Measurements from ENCODE around the gene GPHN.
"Not testable (repeated sequence)": the region's sequence is repeated elsewhere in the genome, so short reads cannot be mapped to it uniquely, and the experiment has no call there.

GPHN gene

DNA sequence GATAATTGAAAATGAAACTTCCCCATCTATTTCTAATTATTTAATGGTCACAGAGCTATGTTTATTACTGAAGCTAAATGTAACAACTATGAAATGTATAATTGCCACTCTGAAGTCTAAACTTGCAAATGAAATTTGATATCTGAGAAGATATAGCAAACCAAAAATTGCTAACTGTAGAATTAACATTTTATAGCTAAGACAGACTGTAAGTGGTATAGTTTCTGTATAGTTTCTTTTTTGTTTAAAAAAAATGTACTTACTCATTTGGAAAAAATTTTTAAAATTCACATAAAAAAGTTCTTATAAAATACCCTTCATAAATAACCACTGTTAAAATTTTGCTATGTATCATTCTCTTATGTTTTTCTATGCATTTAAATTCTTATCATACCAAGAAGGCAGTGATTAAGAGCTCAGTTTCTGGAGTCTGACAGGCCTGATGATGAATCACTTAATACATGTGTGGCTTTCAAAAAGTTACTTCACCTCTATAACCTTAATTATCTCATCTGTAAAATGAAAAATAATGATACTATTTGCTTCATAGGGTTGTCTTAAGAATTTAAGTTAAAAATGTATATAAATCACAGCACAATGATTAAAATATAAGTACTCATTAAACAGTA is 466.6 kb downstream of the GPHN start:
- no peak for DNase-seq

DNA sequence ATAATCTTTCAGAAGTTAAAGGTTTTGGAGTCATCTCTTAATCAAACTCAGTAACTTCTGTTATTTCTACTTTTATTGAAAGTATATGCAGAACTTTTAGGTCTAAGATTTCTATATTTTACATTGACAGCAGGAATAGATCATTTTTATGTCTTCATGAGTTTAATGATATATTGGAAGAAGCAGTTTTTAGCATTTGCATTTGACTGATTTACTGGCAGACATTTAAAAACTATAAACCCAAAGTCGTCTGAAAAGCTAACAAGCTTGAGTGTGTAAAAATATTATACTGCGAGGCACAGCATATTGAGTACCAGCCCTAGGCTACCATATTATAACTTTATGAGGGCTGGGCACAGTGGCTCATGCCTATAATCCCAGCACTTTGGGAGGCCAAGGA is 467.3 kb downstream of the GPHN start:
- DNase-seq: no peak

DNA sequence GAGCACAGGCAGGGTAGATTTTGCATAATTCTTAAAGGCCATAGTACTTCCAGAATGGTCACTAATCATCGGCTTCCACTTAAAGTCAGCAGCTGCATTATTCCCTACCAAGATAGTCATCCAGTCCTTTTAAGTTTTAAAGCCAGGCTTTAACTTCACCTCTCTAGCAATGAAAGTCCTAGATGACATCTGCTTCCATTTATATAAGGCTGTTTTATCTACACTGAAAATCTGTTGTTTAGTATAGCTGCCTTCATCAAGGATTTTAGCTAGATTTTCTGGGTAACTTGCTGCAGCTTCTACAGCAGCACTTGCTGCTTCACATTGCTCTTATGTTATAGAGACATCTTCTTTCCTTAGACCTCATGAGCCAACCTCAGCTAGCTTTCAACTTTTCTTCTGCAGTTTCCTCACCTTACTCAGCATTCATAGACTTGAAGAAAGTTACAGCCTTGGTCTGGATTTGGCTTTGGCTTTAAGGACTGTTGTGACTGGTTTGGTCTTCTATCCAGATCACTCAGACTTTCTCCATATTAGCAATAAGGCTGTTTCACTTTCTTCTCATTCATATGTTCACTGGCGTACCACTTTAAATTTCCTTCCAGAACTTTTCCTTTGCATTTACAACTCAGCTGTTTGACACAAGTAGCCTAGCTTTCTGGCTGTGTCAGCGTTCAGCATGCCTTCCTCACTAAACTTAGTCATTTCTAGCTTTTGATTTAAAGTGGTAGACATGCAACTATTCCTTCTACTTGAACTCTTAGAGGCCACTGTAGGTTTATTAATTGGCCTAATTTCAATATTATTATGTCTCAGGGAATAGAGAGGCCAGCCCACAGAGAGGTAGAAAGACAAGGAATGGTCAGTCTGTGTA is 471.4 kb downstream of the GPHN start:
- DNase-seq: no peak

DNA sequence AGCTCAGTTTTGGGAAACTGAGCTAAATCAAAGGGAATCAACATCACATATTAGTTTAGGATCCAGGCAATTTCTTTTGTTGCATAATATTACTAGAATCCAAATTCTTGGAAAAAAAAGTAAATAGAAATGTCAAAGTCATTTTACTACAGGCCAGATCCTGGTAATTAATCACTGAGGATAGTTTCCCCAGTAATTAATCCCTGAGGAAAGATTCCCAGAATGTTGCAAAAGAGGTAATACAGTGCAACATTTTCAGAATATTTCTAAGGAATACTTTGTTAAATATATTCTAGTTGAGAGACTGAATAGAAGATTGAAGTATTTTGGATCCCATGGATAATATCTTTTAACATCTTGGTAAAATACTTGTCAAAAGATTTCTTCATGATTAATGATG is 474.3 kb downstream of the GPHN start:
- DNase-seq: no peak

DNA sequence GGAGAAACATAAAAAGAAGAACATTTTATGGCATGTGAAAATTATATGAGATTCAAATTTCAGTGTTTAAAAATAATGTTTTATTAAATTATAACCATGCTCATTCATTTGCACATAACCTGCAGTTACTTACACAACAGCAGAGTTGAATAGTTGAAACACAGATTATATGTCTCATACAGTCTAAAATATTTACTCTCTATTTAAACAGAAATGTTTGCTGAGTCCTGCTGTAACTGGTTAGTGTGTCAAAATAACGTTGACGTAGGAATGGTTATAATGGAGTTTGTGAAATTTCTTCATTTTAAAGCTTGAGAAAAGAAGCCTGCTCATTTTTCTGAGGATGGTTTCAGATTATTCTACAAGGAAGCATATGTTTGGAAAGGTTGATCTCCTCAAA is 484.8 kb downstream of the GPHN start:
- no peak for DNase-seq

DNA sequence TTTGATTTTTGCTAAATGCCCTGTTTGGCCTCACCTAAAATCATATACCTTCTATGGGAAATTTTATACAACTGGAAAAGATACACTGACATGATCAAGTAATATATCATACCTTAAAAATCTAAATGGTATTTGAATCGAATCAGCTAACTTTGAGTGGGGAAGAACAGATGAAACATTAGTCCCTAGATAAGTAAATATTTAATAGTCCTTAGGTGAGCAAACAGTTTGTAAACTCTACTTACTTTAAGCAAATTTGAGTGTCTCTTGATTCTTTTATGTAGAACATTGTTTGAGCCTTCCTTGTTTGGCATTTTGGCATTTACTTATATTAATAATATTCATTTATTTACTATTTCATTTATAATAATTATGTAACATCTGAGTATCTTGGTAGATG is 485.6 kb downstream of the GPHN start:
- no peak for DNase-seq

DNA sequence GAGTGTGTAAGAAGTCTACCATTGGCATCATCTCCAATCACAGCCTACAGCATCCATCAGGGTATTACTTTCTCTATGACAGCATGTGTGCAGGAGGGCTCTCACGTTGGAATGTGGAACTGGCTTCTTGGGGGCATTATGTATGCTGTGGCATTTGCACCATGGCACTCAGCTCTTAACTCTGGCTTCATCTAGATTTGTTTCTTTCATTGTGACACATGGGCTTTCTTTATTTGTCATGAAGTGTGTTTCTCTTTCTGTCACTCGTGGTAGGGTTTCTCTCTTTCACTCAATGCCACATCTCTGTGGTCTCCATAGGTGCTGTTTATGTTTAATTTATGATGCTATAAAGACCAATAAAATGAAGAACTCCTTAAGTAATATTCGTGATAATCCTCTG is 490.1 kb downstream of the GPHN start:
- no peak for DNase-seq

DNA sequence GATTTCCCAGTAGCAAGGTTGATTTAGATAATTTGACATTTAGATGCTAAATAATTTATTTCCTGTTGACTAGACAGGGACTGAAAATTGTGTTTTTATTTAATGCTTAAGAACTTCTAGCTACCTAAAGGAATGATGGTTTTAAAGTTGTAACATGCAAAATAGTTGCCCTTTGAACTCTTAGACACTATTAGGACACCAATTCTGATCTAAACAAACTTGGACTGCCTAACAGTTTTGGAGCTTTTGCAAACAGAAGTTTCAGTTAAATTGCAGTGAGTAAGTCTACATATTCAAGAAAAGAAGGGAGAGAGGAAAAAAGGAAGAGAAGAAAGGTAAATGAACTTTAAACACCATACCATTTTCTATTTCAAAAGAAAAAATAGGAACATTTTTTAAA is 492.0 kb downstream of the GPHN start:
- DNase-seq: no peak

DNA sequence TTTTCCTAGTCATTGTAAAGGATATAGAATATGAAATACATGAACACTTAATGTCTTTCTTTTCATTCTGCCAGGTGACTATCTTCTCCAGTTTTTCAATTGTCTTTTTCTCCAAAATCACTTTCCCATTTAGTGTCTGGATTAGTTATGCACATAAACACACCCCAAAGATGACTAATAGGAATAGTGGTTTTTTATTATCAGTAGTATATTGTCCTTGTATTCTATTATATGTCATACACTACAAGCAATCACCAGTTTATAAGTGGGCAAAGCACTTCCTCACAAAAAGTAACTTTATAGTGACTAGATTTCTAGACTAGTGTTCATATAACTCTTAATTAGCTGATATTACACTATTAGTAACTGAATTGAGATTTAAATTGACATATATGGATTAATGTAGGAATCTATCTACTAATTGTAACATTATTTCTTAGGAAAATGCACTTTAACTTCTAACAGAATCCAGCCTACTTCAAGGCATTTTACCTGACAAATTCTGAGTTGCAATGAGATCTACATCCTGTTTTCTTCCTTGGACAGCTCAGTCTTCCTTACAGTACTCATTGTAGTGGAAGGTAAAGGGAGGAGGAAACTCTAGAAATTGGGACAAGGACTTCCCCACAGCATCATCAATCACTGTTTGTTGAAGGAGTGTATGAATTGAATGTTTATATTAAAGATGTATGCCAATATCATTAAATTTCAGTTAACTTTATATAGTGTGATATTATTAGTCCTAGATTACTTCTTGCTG is 495.2 kb downstream of the GPHN start:
- no peak for DNase-seq

DNA sequence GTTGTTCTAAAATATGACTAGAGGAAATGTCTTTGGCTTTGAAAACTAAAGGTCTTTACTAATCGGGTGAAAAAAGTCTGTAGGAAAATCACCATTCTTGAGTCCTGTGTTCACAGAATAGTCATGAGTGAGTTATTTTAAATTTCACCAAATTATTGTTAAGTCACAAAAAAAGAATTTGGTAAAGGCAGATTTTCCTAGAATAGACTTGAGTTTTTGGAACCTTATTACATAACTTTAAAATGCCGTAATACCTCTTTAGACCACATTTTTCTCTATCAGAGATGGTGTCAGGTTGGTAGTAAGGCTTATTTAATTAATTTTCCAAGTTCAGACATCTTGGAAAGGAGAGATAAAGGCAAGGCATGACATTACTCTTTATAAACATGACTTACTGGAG is 496.6 kb downstream of the GPHN start:
- DNase-seq: no peak

DNA sequence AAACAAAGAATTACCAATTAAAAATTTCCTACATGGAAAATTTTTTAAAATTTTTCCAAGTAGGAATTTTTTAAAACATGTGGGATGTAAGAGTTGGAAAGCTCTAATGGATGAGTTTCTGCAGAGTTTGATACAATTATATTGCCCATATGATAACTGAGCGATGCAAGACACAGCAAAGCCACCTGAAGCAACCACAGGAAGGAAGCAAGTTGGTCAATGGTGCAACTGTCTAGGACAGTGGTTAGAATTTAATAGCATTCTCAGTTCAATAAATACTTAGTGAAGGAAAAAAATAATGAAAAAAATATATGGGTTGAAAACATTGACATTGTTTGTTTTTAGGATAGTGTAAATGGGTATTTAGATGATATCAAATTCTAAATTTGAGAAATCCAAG is 502.7 kb downstream of the GPHN start:
- DNase-seq: no peak

DNA sequence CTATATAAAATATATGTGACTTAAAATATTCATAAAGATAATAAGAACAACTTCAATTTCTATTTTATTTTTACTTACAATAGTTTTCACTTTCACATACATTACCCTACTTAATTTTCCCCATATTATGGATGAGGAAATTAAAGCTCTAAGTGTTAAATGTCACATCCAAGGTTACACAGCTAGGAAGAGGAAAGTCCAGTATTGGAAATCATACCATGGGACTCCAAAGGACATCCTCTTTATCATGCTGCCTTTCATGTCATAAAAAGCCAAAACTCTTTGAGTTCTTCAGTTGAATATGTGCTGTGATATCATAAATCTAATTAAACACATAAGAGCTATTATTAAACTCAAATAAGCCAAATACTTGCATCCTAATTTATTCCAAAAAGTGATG is 508.9 kb downstream of the GPHN start:
- no peak for DNase-seq

DNA sequence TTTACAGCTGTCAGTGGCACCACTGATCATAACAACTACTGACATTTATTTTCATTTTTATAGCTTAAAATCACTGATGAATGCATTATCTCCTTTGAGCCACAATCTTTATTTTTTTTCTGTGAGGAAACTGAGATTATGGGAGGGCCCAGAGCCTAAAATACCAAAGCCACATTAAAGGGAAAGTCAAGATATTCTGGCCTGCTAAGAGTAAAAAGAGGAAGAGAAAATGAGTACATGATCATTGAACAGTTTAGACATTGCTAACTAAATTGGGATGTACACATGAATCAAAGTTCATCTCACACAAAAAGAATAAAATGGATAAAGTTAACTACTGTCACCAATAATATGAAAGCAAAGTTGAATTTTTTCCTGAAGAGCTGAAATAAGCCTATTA is 510.8 kb downstream of the GPHN start:
- DNase-seq: no peak

DNA sequence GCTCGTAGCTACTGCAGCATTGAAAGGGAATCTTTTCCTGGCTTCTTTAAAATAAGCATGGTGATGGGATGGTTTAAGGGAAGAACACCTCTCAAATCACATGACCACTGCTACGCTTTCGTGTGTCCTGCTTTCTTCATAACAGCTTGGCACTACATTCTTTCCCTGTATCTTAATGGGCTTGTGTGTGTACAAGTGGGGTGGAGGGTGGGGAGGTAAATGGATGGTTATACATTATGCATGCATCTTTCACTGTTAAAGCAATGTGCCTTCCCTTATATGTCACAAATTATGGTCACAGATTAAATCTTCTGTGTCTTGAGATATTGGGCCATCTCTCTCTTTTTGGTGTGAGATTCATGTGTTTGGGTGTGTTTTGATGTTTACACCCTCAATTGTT is 511.8 kb downstream of the GPHN start:
- no peak for DNase-seq

DNA sequence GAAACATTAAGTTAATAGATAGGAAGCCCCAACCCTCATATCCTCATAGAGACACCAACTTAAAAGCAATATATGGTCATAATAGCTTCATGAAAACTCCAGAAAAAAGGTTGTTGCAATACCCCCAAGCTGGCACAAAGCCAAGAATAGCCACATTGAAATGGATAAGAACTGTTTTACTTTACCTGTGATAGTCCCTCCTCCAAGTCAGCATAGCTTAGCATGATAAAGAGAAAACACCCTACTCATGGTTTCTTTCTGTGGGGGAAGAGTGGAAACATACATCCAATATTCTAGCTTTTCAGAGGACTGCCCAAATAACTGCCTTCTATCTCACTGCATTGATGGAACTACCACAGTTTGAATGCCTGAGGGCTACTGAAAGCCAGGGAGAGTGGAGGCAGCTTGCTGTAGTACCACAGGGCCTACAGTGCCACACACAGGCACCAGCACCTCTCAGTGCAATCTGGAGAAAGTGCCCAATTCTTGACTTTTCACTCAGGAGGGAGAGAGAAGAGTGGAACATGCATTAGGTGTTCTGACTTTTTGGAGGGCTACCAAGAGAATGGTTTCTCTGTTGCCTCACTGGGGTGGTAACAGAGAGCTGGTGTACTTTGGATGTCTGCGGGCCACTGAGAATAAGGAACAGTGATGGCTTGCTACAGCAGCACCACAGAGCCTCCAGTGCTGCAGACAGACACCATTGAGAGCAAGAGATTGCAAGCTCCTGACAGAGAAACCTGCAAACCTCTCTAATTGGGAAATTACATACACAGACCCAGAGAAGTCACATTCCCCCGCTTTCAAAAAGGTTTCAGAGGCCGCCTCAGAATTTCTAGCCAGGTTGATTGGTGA is 524.2 kb downstream of the GPHN start:
- DNase-seq: no peak

DNA sequence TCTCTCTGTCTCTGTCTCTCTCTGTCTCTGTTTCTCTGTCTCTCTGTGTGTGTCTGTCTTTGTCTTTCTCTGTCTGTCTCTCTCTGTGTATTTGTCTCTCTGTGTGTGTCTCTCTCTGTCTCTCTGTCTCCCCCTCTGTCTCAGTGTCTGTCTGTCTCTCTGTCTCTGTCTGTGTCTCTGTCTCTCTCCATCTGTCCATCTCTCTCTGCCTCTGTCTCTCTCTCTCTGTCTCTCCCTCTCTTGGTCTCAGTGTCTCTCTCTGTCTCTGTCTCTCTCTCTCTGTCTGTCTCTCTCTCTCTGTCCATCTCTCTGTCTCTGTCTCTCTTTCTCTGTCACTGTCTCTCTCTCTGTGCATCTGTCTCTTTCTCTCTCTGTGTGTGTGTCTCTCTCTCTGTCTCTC is 537.5 kb downstream of the GPHN start:
- DNase-seq: no peak

DNA sequence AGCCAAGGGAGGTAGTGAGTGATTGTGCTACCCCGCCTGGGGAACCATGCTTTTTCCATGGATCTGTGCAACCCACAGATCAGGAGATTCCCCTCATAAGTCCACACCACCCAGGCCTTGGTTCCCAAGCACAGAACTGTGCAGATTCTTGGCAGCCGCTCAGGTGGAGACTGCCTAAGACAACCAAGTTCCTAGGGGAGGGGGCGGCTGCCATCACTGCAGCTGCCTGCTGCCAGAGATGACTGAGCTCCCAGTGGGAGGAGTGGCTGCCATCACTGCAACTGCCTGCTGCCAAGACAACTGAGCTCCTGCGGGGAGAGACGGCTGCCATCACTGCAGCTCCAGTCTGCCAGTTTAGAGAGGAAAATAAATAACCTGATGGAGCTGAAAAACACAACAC is 542.9 kb downstream of the GPHN start:
- DNase-seq: no peak

DNA sequence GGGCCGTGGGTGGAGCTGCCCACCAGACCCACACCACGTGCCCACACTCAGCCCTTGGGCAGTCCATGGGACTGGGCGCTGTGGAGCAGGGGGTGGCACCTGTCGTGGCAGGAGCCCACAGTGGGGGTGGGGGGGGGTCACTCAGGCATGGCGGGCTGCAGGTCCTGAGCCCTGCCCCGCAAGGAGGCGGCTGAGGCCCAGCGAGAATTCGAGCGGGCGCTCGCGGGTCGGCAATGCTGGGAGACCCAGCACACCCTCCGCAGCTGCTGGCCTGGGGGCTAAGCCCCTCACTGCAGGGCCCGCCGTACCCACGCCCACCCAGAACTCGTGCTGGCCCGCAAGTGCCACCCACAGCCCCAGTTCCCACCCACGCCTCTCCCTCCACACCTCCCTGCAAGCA is 548.7 kb downstream of the GPHN start:
- no peak for DNase-seq

DNA sequence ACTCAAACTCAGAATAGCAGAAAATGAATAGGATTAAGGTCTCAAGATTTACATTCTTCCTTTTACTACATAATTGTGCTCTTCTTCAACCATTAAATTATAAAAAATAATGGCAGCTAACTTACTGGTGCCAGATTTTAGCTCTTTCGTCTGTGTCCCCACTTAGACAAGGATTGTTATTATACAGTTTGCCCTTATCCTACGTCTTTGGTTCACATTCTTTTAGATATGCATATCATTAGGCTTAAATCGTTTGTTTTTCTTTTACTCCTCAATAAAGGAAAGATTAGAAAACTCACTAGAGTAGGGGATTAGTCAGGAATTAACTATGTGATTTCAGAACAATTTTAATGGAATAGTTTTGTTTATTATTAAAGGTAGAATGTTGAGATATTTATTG is 551.6 kb downstream of the GPHN start:
- DNase-seq: no peak

DNA sequence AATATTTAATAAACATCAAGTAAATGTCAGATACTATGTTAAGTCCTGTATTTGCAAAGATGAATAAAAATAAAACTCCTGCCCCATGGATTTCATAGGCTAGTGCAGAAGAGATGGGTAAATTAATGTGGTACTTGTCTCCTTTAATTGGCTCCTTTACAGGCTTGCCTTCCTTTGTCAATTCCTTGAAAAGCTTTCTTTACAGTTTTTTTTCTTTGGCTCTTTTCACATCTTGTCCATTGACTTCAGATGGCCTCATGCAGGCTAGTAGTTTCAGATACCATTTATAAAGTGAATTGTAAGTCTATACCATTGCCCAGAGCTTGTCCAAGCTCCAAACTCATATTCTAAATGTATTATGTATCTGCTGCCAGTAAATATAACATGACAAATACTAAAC is 552.6 kb downstream of the GPHN start:
- no peak for DNase-seq

DNA sequence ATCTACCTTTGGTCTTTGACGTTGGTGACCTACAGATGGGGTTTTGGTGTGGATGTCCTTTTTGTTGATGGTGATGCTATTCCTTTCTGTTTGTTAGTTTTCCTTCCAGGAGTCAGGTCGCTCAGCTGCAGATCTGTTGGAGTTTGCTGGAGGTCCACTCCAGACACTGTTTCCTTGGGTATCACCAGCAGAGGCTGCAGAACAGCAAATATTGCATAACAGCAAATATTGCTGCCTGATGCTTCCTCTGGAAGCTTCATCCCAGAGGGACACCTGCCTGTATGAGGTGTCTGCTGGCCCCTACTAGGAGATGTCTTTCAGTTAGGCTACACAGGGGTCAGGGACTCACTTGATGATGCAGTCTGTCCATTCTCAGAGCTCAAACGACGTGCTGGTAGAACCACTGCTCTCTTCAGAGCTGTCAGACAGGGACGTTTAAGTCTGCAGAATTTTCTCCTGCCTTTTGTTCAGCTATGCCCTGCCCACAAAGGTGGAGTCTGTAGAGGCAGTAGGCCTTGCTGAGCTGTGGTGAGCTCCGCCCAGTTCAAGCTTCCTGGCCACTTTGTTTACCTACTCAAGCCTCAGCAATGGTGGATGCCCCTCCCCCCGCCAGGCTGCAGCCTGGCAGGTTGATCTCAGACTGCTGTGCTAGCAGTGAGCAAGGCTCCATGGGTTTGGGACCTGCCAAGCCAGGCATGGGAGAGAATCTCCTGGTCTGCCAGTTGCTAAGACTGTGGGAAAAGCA is 559.3 kb downstream of the GPHN start:
- DNase-seq: not testable (repeated sequence)

DNA sequence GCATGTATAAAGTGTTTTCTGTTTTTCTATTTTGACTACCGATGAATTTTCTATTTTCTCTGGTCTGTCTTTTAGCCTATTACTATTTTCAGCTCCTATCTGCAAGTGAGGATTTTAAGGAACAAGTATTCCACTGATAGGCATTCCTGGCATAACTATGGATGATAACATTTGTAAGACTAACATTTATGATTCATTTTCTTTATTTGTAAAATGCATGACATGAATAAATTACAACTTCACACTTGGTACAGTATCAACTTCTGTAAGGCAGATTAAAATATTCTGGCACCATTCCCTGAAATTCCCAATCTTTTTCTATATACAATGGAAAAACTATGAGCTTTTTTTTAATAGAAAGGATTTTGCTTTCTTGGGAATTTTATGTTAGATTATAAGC is 560.3 kb downstream of the GPHN start:
- no peak for DNase-seq
